CD14-positive monocyte (primary cell): ENCODE measurements around the gene LSM3. TPM values are rescaled to one million over a fixed set of nuclear protein-coding genes. Genes with fewer than 3 reads are reported as not detected.

Experiments used
- DNase-seq, 3 donors: peaks; one replicate each; pipeline ENCODE4 v3.0.0-alpha.2; 2011 to 2022
- H2AFZ ChIP-seq: 2 replicates; pipeline ENCODE4 v1.6.0; 2012; ENCODE audit warnings: mild to moderate bottlenecking, low read depth, low read length, inconsistent platforms; ENCODE audit not compliant: insufficient read depth, poor library complexity, severe bottlenecking
- H3K27ac ChIP-seq, 2 donors: 1 replicate in 1 of 2; 2 replicates in 1 of 2; pipeline ENCODE4 v1.5.1; 2012 to 2013; ENCODE audit warnings: low read length in 2 of 2, control low read depth in 1 of 2, inconsistent platforms in 1 of 2, low read depth in 1 of 2, mild to moderate bottlenecking in 1 of 2
- H3K27me3 ChIP-seq, 2 donors: one replicate each; pipeline versions ENCODE4 v1.6.0 to v1.6.1; 2011 to 2013; ENCODE audit warnings: low read length in 2 of 2; ENCODE audit not compliant: control insufficient read depth in 2 of 2, insufficient read depth in 2 of 2
- H3K36me3 ChIP-seq, 2 donors: replicated peaks in 1 of 2; 1 replicate in 1 of 2; 2 replicates in 1 of 2; pipeline versions ENCODE4 v1.5.1 to v1.6.1; 2012 to 2013; ENCODE audit warnings: low read length in 2 of 2, control low read depth in 1 of 2, inconsistent platforms in 1 of 2, mild to moderate bottlenecking in 1 of 2; ENCODE audit not compliant: insufficient read depth in 2 of 2, control insufficient read depth in 1 of 2
- H3K4me1 ChIP-seq, 2 donors: 1 replicate in 1 of 2; 2 replicates in 1 of 2; pipeline versions ENCODE4 v1.5.1 to v1.6.1; 2012 to 2013; ENCODE audit warnings: low read length in 2 of 2, control low read depth in 1 of 2, inconsistent platforms in 1 of 2, mild to moderate bottlenecking in 1 of 2, moderate library complexity in 1 of 2; ENCODE audit not compliant: insufficient read depth in 2 of 2, control insufficient read depth in 1 of 2
- H3K4me2 ChIP-seq: replicated peaks from 2 replicates; pipeline ENCODE3; 2012; ENCODE audit warnings: low read length, moderate library complexity, mild to moderate bottlenecking; ENCODE audit not compliant: poor library complexity, severe bottlenecking; ENCODE audit errors: extremely low read depth
- H3K4me3 ChIP-seq, 3 experiments: fragments of 200-600 bp in 1 of 3; sonication (generic) in 1 of 3; replicated peaks in 1 of 3; 1 replicate in 2 of 3; 2 replicates in 1 of 3; pipeline ENCODE4 v1.5.1; 2011 to 2013; ENCODE audit warnings: low read length in 3 of 3, mild to moderate bottlenecking in 3 of 3, control low read depth in 2 of 3, low read depth in 2 of 3, inconsistent platforms in 1 of 3, moderate library complexity in 1 of 3
- H3K79me2 ChIP-seq: 2 replicates; pipeline ENCODE4 v1.6.0; 2012; ENCODE audit warnings: mild to moderate bottlenecking, control low read depth, inconsistent platforms, low read length, moderate library complexity; ENCODE audit not compliant: insufficient read depth
- H3K9ac ChIP-seq: 2 replicates; pipeline ENCODE4 v1.6.0; 2017; ENCODE audit warnings: low read length, mild to moderate bottlenecking; ENCODE audit not compliant: insufficient read depth, poor library complexity, severe bottlenecking
- H3K9me3 ChIP-seq, 2 donors: replicated peaks in 1 of 2; 1 replicate in 1 of 2; 2 replicates in 1 of 2; pipeline versions ENCODE4 v1.5.1 to v1.6.1; 2012 to 2013; ENCODE audit warnings: low read length in 2 of 2, control low read depth in 1 of 2; ENCODE audit not compliant: control insufficient read depth in 1 of 2, insufficient read depth in 1 of 2
- H4K20me1 ChIP-seq: 2 replicates; pipeline ENCODE4 v1.6.0; 2012; ENCODE audit warnings: mild to moderate bottlenecking, low read length, control low read depth, moderate library complexity; ENCODE audit not compliant: insufficient read depth
- H3K27ac Mint-ChIP-seq, 7 donors: one replicate each; pipeline ENCODE4 v1.8.0; 2020; ENCODE audit warnings: mild to moderate bottlenecking in 7 of 7, mixed read lengths in 7 of 7, moderate library complexity in 6 of 7, inconsistent platforms in 2 of 7
- H3K27me3 Mint-ChIP-seq, 3 donors: one replicate each; pipeline ENCODE4 v1.8.0; 2021 to 2022; ENCODE audit warnings: low read depth in 3 of 3, mild to moderate bottlenecking in 3 of 3, mixed read lengths in 3 of 3, moderate library complexity in 3 of 3, inconsistent platforms in 1 of 3
- H3K36me3 Mint-ChIP-seq, 2 donors: one replicate each; pipeline ENCODE4 v1.8.0; 2020; ENCODE audit warnings: mixed read lengths in 2 of 2, inconsistent platforms in 1 of 2, mild to moderate bottlenecking in 1 of 2
- H3K4me1 Mint-ChIP-seq: one replicate; pipeline ENCODE4 v1.8.0; 2020; ENCODE audit warnings: mild to moderate bottlenecking, mixed read lengths
- H3K4me3 Mint-ChIP-seq, 2 donors: one replicate each; pipeline ENCODE4 v1.8.0; 2020; ENCODE audit warnings: mild to moderate bottlenecking in 2 of 2, mixed read lengths in 2 of 2, moderate library complexity in 1 of 2
- H3K9me3 Mint-ChIP-seq, 7 donors: one replicate each; pipeline ENCODE4 v1.8.0; 2020 to 2022; ENCODE audit warnings: mixed read lengths in 7 of 7, mild to moderate bottlenecking in 6 of 7, moderate library complexity in 6 of 7, inconsistent platforms in 2 of 7
- WGBS: methylation state at CpG from one replicate; pipeline ENCODE4 v1.1.5; 2013; ENCODE audit warnings: missing lambda C conversion rate; ENCODE audit not compliant: insufficient coverage; 5-methylcytosine and 5-hydroxymethylcytosine counted together
- intact Hi-C, 2 donors: fragments of 100-400 bp; cut with micrococcal nuclease; formaldehyde crosslinking; loops; one replicate each; pipeline versions ENCODE4 v1.15.0 to v1.15.1; 2023
- polyA plus RNA-seq, 3 donors: library from polyadenylated mRNA; depleted of rRNA in 1 of 3; unstranded in 2 of 3; stranded (reverse) in 1 of 3; fragments of 300-500 nt in 2 of 3; fragments of >200 nt in 1 of 3; fragmentation: Illumina TruSeq in 2 of 3; gene quantifications; 1 replicate in 2 of 3; 2 replicates in 1 of 3; pipeline ENCODE4 v1.2.3, GENCODE V29; 2012 to 2021
- TF ChIP-seq, protein P1 (sequence below): fragments of 200-600 bp; IDR thresholded peaks from one replicate; pipeline ENCODE4 v1.8.0; 2022; ENCODE audit warnings: antibody characterized with exemption, mild to moderate bottlenecking

LSM3 gene
- polyA plus RNA-seq, 3 donors: 4.1 to 23.2 (median 19.8) TPM

DNA sequence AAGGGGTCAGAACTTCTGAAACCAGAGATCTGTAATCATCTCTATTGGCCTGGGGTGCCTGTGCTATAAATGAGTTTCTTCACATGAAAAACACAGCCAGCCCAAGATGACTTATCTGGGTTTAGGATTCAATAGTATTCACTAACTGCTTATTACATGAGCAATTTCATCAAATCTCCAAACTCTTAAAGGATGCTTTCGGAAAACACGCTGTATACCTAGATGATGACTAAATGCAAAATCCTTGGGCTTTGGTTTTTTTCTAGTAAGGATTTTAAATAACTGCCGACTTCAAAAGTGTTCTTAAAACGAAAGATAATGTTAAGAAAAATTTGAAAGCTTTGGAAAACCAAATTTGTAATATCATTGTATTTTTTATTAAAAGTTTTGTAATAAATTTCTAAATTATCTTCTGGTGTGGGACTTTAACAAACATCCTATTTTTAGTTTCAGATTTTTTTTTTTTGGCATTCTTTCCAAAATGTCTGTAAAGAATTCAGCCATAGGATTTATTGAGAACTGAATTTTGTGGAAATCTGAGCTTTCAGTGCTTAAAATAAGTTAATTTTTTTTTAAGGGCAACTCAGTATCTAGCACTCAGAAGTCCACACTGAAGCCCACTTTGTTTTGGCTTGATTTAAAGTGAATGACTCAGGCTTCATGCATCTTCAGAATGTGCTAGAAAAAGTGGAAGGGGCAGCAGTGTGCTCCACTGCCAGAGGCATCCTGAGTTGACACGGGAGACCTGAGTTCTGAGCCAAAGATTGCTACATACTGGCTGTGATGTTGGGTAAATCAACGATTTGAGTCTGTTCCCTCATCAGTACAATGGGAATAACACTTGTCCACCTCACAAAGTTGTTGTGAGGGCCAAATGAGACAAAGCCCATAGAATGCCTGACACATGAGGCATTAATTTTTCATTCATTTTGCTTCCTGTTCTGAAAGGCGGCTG lies 35.1 kb upstream of the LSM3 start:
- H3K79me2 ChIP-seq: no peaks in the 10 kb centered on the region
- peaks cover 70 to 74% of the 10 kb centered on the region in 2 donors for H3K36me3 Mint-ChIP-seq
- H3K4me2 ChIP-seq: peak overlapping the region; percentile 73
- H3K9me3 ChIP-seq: no peaks in the 10 kb centered on the region
- peaks cover 44 to 56% of the 10 kb centered on the region in 2 donors for H3K36me3 ChIP-seq
- no peak overlapping the region for H2AFZ ChIP-seq
- peak overlapping the region; percentile 99 to 100 (median 100) for H3K27ac Mint-ChIP-seq
- H3K4me1 Mint-ChIP-seq: peaks cover 51% of the 10 kb centered on the region
- H3K27me3 Mint-ChIP-seq: peaks cover 0 to 2% (median 0%) of the 10 kb centered on the region in 3 donors
- peak; percentile 66 to 91 (median 76) for DNase-seq
- TF ChIP-seq, protein P1, sequence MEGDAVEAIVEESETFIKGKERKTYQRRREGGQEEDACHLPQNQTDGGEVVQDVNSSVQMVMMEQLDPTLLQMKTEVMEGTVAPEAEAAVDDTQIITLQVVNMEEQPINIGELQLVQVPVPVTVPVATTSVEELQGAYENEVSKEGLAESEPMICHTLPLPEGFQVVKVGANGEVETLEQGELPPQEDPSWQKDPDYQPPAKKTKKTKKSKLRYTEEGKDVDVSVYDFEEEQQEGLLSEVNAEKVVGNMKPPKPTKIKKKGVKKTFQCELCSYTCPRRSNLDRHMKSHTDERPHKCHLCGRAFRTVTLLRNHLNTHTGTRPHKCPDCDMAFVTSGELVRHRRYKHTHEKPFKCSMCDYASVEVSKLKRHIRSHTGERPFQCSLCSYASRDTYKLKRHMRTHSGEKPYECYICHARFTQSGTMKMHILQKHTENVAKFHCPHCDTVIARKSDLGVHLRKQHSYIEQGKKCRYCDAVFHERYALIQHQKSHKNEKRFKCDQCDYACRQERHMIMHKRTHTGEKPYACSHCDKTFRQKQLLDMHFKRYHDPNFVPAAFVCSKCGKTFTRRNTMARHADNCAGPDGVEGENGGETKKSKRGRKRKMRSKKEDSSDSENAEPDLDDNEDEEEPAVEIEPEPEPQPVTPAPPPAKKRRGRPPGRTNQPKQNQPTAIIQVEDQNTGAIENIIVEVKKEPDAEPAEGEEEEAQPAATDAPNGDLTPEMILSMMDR: no peak
- peak overlapping the region; percentile 55 to 67 for H3K4me3 Mint-ChIP-seq
- WGBS: 0% methylated on average over 2 of the region's 7 CpGs
- H3K27ac ChIP-seq: peak overlapping the region; percentile 100
- peak overlapping the region in 1 of 3 experiments; percentile 47 for H3K4me3 ChIP-seq
- H3K9ac ChIP-seq: peak overlapping the region; percentile 92
- intact Hi-C loops: loop anchor here in 1 of 2 donors (5.0 kb wide), 1 partner anchor 34 kb away; the partner anchor contains the start of genes LSM3 and XPC
- H3K27me3 ChIP-seq: no peaks in the 10 kb centered on the region
- peaks cover 44 to 53% of the 10 kb centered on the region in 2 donors for H3K4me1 ChIP-seq
- no peaks in the 10 kb centered on the region for H3K9me3 Mint-ChIP-seq
- no peaks in the 10 kb centered on the region for H4K20me1 ChIP-seq

- Histone ChIP-seq H3K4me1 (peaks cover 44 to 53% of the 10 kb centered on the region in 2 donors), H3K4me2 (peak overlapping the region; percentile 73), H3K9ac (peak overlapping the region; percentile 92), H3K27ac (peak overlapping the region; percentile 100), H4K20me1 (no peaks in the 10 kb centered on the region), H3K9me3 (no peaks in the 10 kb centered on the region), H3K79me2 (no peaks in the 10 kb centered on the region), H3K36me3 (peaks cover 36 to 49% of the 10 kb centered on the region in 2 donors), H3K4me3 (peak overlapping the region; percentile 41 to 61 (median 43)), H3K27me3 (no peaks in the 10 kb centered on the region), H2AFZ (peak overlapping the region; percentile 70)
- H3K27me3 Mint-ChIP-seq: peaks cover 0 to 2% (median 0%) of the 10 kb centered on the region in 3 donors
- H3K36me3 Mint-ChIP-seq: peaks cover 64 to 70% of the 10 kb centered on the region in 2 donors
- peak overlapping the region; percentile 74 to 90 for H3K4me3 Mint-ChIP-seq
- intact Hi-C loops: loop anchor here in 1 of 2 donors (5.0 kb wide), 1 partner anchor 33 kb away; the partner anchor contains the start of genes LSM3 and XPC
- H3K9me3 Mint-ChIP-seq: no peaks in the 10 kb centered on the region
- WGBS: 43% methylated on average over 1 of the region's 7 CpGs
- H3K4me1 Mint-ChIP-seq: peaks cover 51% of the 10 kb centered on the region
- TF ChIP-seq, protein P1: no peak
- peak overlapping the region; percentile 99 to 100 (median 100) for H3K27ac Mint-ChIP-seq
- DNase-seq: peak; percentile 95 to 99 (median 98)
Observed at GRCh38 chr3:14144423-14145075, 34.1 kb upstream of the LSM3 start.
